Measurements from ENCODE around the gene NOTCH1.

NOTCH1 gene

GRCh38 chr9:136456258-136456657, 89.6 kb downstream of the NOTCH1 start:
- H3K27ac ChIP-seq (ENCODE audit: low read depth, low read length): no peak overlapping the region
- H3K9ac ChIP-seq (ENCODE audit: low read depth, low read length): no peak overlapping the region
- H3K27me3 ChIP-seq (ENCODE audit: insufficient read depth, low read length): no peaks in the 10 kb centered on the region
- H3K4me3 ChIP-seq (ENCODE audit: low read length): no peak overlapping the region
- H3K36me3 ChIP-seq (ENCODE audit: insufficient read depth, low read length): peaks cover 89% of the 10 kb centered on the region
- H3K9me3 ChIP-seq (ENCODE audit: insufficient read depth, low read depth, low read length): no peaks in the 10 kb centered on the region
- no peaks in the 10 kb centered on the region for H3K4me1 ChIP-seq (ENCODE audit: insufficient read depth, low read length)
- 94% methylated on average over 9 of the region's 9 CpGs for WGBS

GRCh38 chr9:136455043-136456002, 90.5 kb downstream of the NOTCH1 start:
- H3K4me1 ChIP-seq (ENCODE audit: insufficient read depth, low read length): no peaks in the 10 kb centered on the region
- H3K27ac ChIP-seq (ENCODE audit: low read depth, low read length): no peak overlapping the region
- WGBS: 97% methylated on average over 43 of the region's 43 CpGs
- H3K36me3 ChIP-seq (ENCODE audit: insufficient read depth, low read length): peaks cover 89% of the 10 kb centered on the region
- no peak overlapping the region for H3K9ac ChIP-seq (ENCODE audit: low read depth, low read length)
- H3K27me3 ChIP-seq (ENCODE audit: insufficient read depth, low read length): no peaks in the 10 kb centered on the region
- no peaks in the 10 kb centered on the region for H3K9me3 ChIP-seq (ENCODE audit: insufficient read depth, low read depth, low read length)
- no peak overlapping the region for H3K4me3 ChIP-seq (ENCODE audit: low read length)

GRCh38 chr9:136454026-136454796, 91.6 kb downstream of the NOTCH1 start:
- Histone ChIP-seq H3K36me3 (ENCODE audit: insufficient read depth, low read length) (peaks cover 89% of the 10 kb centered on the region), H3K27ac (ENCODE audit: low read depth, low read length) (no peak overlapping the region), H3K9me3 (ENCODE audit: insufficient read depth, low read depth, low read length) (no peaks in the 10 kb centered on the region), H3K4me3 (ENCODE audit: low read length) (no peak overlapping the region), H3K9ac (ENCODE audit: low read depth, low read length) (no peak overlapping the region), H3K27me3 (ENCODE audit: insufficient read depth, low read length) (no peaks in the 10 kb centered on the region), H3K4me1 (ENCODE audit: insufficient read depth, low read length) (no peaks in the 10 kb centered on the region)
- WGBS: 94% methylated on average over 25 of the region's 25 CpGs

- WGBS: 97% methylated on average over 11 of the region's 11 CpGs
- Histone ChIP-seq H3K36me3 (ENCODE audit: insufficient read depth, low read length) (peaks cover 89% of the 10 kb centered on the region), H3K4me1 (ENCODE audit: insufficient read depth, low read length) (no peaks in the 10 kb centered on the region)
Measured at GRCh38 chr9:136453326-136453725, 92.5 kb downstream of the NOTCH1 start.

GRCh38 chr9:136451221-136451877, 94.5 kb downstream of the NOTCH1 start:
- no peak overlapping the region for H3K27ac ChIP-seq (ENCODE audit: low read depth, low read length)
- H3K4me3 ChIP-seq (ENCODE audit: low read length): no peak overlapping the region
- WGBS: 95% methylated on average over 26 of the region's 26 CpGs
- H3K27me3 ChIP-seq (ENCODE audit: insufficient read depth, low read length): no peaks in the 10 kb centered on the region
- no peak overlapping the region for H3K9ac ChIP-seq (ENCODE audit: low read depth, low read length)
- H3K36me3 ChIP-seq (ENCODE audit: insufficient read depth, low read length): peaks cover 89% of the 10 kb centered on the region
- no peaks in the 10 kb centered on the region for H3K4me1 ChIP-seq (ENCODE audit: insufficient read depth, low read length)
- no peaks in the 10 kb centered on the region for H3K9me3 ChIP-seq (ENCODE audit: insufficient read depth, low read depth, low read length)

More at GRCh38 chr9:136453326-136453725, 92.5 kb downstream of the NOTCH1 start:
- no peak overlapping the region for H3K4me3 ChIP-seq (ENCODE audit: low read length)
- H3K9ac ChIP-seq (ENCODE audit: low read depth, low read length): no peak overlapping the region
- H3K9me3 ChIP-seq (ENCODE audit: insufficient read depth, low read depth, low read length): no peaks in the 10 kb centered on the region
- no peaks in the 10 kb centered on the region for H3K27me3 ChIP-seq (ENCODE audit: insufficient read depth, low read length)
- no peak overlapping the region for H3K27ac ChIP-seq (ENCODE audit: low read depth, low read length)

GRCh38 chr9:136448655-136449054, 97.2 kb downstream of the NOTCH1 start:
- no peaks in the 10 kb centered on the region for H3K9me3 ChIP-seq (ENCODE audit: insufficient read depth, low read depth, low read length)
- H3K4me1 ChIP-seq (ENCODE audit: insufficient read depth, low read length): no peaks in the 10 kb centered on the region
- no peak overlapping the region for H3K4me3 ChIP-seq (ENCODE audit: low read length)
- no peak overlapping the region for H3K27ac ChIP-seq (ENCODE audit: low read depth, low read length)
- H3K36me3 ChIP-seq (ENCODE audit: insufficient read depth, low read length): peaks cover 88% of the 10 kb centered on the region
- H3K9ac ChIP-seq (ENCODE audit: low read depth, low read length): no peak overlapping the region
- 90% methylated on average over 3 of the region's 3 CpGs for WGBS
- H3K27me3 ChIP-seq (ENCODE audit: insufficient read depth, low read length): no peaks in the 10 kb centered on the region

- WGBS: 95% methylated on average over 27 of the region's 27 CpGs
- H3K9ac ChIP-seq (ENCODE audit: low read depth, low read length): no peak overlapping the region
- peaks cover 94% of the 10 kb centered on the region for H3K36me3 ChIP-seq (ENCODE audit: insufficient read depth, low read length)
- H3K27me3 ChIP-seq (ENCODE audit: insufficient read depth, low read length): no peaks in the 10 kb centered on the region
- H3K4me1 ChIP-seq (ENCODE audit: insufficient read depth, low read length): no peaks in the 10 kb centered on the region
- H3K27ac ChIP-seq (ENCODE audit: low read depth, low read length): no peak overlapping the region
- H3K4me3 ChIP-seq (ENCODE audit: low read length): no peak overlapping the region
- H3K9me3 ChIP-seq (ENCODE audit: insufficient read depth, low read depth, low read length): no peaks in the 10 kb centered on the region
Measured at GRCh38 chr9:136447173-136447778, 98.6 kb downstream of the NOTCH1 start.

- no peak overlapping the region for H3K27ac ChIP-seq (ENCODE audit: low read depth, low read length)
- no peak overlapping the region for H3K9ac ChIP-seq (ENCODE audit: low read depth, low read length)
- 94% methylated on average over 7 of the region's 7 CpGs for WGBS
- H3K4me3 ChIP-seq (ENCODE audit: low read length): no peak overlapping the region
- H3K36me3 ChIP-seq (ENCODE audit: insufficient read depth, low read length): peaks cover 96% of the 10 kb centered on the region
- no peaks in the 10 kb centered on the region for H3K4me1 ChIP-seq (ENCODE audit: insufficient read depth, low read length)
- H3K27me3 ChIP-seq (ENCODE audit: insufficient read depth, low read length): no peaks in the 10 kb centered on the region
- no peaks in the 10 kb centered on the region for H3K9me3 ChIP-seq (ENCODE audit: insufficient read depth, low read depth, low read length)
Measured at GRCh38 chr9:136445799-136446198, 100.0 kb downstream of the NOTCH1 start.
